ENCODE results near the gene SUPT3H. TPM values are rescaled to one million over a fixed set of nuclear protein-coding genes. Genes with fewer than 3 reads are reported as not detected.

SUPT3H gene
- total and polyA plus RNA-seq, 4 donors, result 0.85 to 4.8 (median 2.4) TPM

- no peaks in the 10 kb centered on the region for H3K9me3 ChIP-seq (ENCODE audit: control insufficient read depth in 4 of 4, low read length in 3 of 4)
- H3K9ac ChIP-seq (ENCODE audit: low read depth in 1 of 2, low read length in 2 of 2), result no peak overlapping the region
- DNase-seq (ENCODE audit: low spot score), result no peak
- H3K27ac ChIP-seq (ENCODE audit: low read depth in 1 of 2, low read length in 2 of 2), result no peak overlapping the region
- TF ChIP-seq RAD21 (IDR thresholded peaks at IDR 0.05) (no peak), SP1 (IDR thresholded peaks at IDR 0.05) (no peak)
- H3K4me1 ChIP-seq (ENCODE audit: control insufficient read depth in 4 of 4, insufficient read depth in 4 of 4, low read length in 3 of 4), result peaks cover 16 to 26% (median 19%) of the 10 kb centered on the region in 4 donors
- H3K27me3 ChIP-seq (ENCODE audit: control insufficient read depth in 4 of 4, insufficient read depth in 4 of 4, low read length in 3 of 4), result peaks cover 0 to 3% (median 0%) of the 10 kb centered on the region in 4 donors
- no peaks in the 10 kb centered on the region for H3K36me3 ChIP-seq (ENCODE audit: control insufficient read depth in 4 of 4, insufficient read depth in 3 of 4, low read depth in 1 of 4, low read length in 3 of 4)
- WGBS, result 88% methylated on average over 4 of the region's 4 CpGs
- no peak overlapping the region for H3K4me3 ChIP-seq (ENCODE audit: low read depth in 1 of 3, low read length in 3 of 3)
These were observed 48.5 kb upstream of the SUPT3H start for GRCh38 chr6:45426251-45426650.

GRCh38 chr6:45424451-45424861 lies 46.7 kb upstream of the SUPT3H start:
- H3K27me3 ChIP-seq (ENCODE audit: control insufficient read depth in 4 of 4, insufficient read depth in 4 of 4, low read length in 3 of 4), result peaks cover 0 to 15% (median 0%) of the 10 kb centered on the region in 4 donors

GRCh38 chr6:45423824-45424450 lies 46.2 kb upstream of the SUPT3H start:
- Histone ChIP-seq H3K4me1 (ENCODE audit: control insufficient read depth in 4 of 4, insufficient read depth in 4 of 4, low read length in 3 of 4) (peaks cover 25 to 38% (median 31%) of the 10 kb centered on the region in 4 donors), H3K4me3 (ENCODE audit: low read depth in 1 of 3, low read length in 3 of 3) (peak overlapping the region in 2 of 3 donors; percentile 14 to 58), H3K27me3 (ENCODE audit: control insufficient read depth in 4 of 4, insufficient read depth in 4 of 4, low read length in 3 of 4) (peaks cover 0 to 18% (median 0%) of the 10 kb centered on the region in 4 donors), H3K9ac (ENCODE audit: low read depth in 1 of 2, low read length in 2 of 2) (no peak overlapping the region), H3K27ac (ENCODE audit: low read depth in 1 of 2, low read length in 2 of 2) (peak overlapping the region; percentile 12 to 37), H3K9me3 (ENCODE audit: control insufficient read depth in 4 of 4, low read length in 3 of 4) (no peaks in the 10 kb centered on the region), H3K36me3 (ENCODE audit: control insufficient read depth in 4 of 4, insufficient read depth in 3 of 4, low read depth in 1 of 4, low read length in 3 of 4) (no peaks in the 10 kb centered on the region)
- TF ChIP-seq JUND (IDR thresholded peaks at IDR 0.05), result no peak
- no peak for TF ChIP-seq NR2F2 (IDR thresholded peaks at IDR 0.05)
- no peak for TF ChIP-seq TAF1 (conservative IDR thresholded peaks at IDR 0.05)
- TF ChIP-seq SP1 (IDR thresholded peaks at IDR 0.05), result no peak
- no peak for TF ChIP-seq EGR1 (IDR thresholded peaks at IDR 0.05; ENCODE audit: low read depth in 2 of 2)
- TF ChIP-seq ATF3 (IDR thresholded peaks at IDR 0.05), result no peak
- no peak for TF ChIP-seq RXRA (IDR thresholded peaks at IDR 0.05)
- TF ChIP-seq HNF4A (conservative IDR thresholded peaks at IDR 0.05), result no peak
- TF ChIP-seq FOXA2 (IDR thresholded peaks at IDR 0.05), result no peak
- no peak for TF ChIP-seq FOXA1 (IDR thresholded peaks at IDR 0.05)
- 28% methylated on average over 38 of the region's 38 CpGs for WGBS
- no peak for DNase-seq (ENCODE audit: low spot score)

More at GRCh38 chr6:45424451-45424861, 46.7 kb upstream of the SUPT3H start:
- 71% methylated on average over 6 of the region's 6 CpGs for WGBS
- Histone ChIP-seq H3K9ac (ENCODE audit: low read depth in 1 of 2, low read length in 2 of 2) (no peak overlapping the region), H3K9me3 (ENCODE audit: control insufficient read depth in 4 of 4, low read length in 3 of 4) (no peaks in the 10 kb centered on the region), H3K27ac (ENCODE audit: low read depth in 1 of 2, low read length in 2 of 2) (peak overlapping the region; percentile 12 to 37), H3K4me1 (ENCODE audit: control insufficient read depth in 4 of 4, insufficient read depth in 4 of 4, low read length in 3 of 4) (peaks cover 24 to 35% (median 30%) of the 10 kb centered on the region in 4 donors), H3K4me3 (ENCODE audit: low read depth in 1 of 3, low read length in 3 of 3) (peak overlapping the region in 1 of 3 donors; percentile 14), H3K36me3 (ENCODE audit: control insufficient read depth in 4 of 4, insufficient read depth in 3 of 4, low read depth in 1 of 4, low read length in 3 of 4) (no peaks in the 10 kb centered on the region)
- DNase-seq (ENCODE audit: low spot score), result no peak
- TF ChIP-seq SP1 (IDR thresholded peaks at IDR 0.05), result no peak
- no peak for TF ChIP-seq EGR1 (IDR thresholded peaks at IDR 0.05; ENCODE audit: low read depth in 2 of 2)
- no peak for TF ChIP-seq FOXA1 (IDR thresholded peaks at IDR 0.05)
- no peak for TF ChIP-seq NR2F2 (IDR thresholded peaks at IDR 0.05)
- TF ChIP-seq REST (IDR thresholded peaks at IDR 0.05), result no peak
